NK-92 treated with Interleukin-12 subunit alpha and Interleukin-12 subunit beta, amount 100 ng/mL, for 24 hours (cell line): ENCODE data around the gene KANK4.

Experiments used
- DNase-seq: peaks from one replicate; lab custom pipeline; 2025; lab: John Stamatoyannopoulos, UW

Gene KANK4

DNA sequence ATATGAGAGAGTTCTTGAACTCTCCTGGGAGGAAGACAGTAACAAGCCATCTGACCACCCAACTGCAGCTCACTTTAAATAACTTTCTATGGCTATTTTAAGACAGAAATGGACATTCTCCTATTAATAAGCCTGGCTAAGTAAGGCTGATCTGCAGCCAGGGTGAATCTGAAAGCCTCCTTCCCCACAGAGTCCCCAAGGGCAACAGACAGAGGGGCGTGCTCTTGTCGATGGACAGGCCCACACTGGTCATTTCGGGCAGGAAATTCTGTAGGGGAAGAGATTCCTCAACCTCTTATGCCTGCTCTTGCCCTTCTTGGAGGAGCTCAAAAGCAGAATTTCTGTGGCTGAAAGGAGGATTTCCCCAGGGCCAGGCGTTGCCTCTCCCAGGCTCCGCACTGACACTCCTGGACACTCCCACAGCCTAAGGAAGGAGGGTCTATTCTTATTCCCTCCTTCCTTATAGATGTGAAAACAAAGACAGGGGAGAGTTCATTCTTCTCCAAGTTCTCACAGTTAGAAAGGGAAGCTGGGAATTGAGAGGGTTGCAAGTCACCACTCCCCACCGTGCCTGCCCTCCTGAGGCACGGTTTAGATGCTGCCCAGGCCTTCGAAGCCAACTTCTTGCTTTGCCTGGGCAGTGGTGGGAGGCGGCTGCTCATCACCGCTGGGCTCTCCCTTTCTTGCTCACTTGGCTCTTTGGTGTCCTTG lies 17.9 kb upstream of the KANK4 start:
- no peak for DNase-seq

DNA sequence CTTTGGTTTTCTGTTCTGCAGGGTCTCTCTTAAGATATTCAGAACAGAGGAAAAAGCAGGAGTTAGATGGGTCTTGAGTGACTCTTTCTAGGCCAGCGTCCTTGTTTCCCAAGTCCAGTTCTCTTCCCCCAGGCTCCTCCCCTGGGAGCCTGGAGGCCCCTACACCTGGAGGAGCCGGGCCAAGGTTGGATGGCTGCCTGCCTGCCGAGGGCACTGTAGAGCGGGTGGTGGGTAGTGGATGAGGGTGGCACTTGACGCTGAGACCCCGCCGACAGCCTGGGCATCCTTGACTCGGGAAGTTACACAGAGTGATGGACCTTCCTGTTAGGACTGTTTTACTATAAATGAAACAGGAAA lies 17.4 kb upstream of the KANK4 start:
- DNase-seq = no peak

DNA sequence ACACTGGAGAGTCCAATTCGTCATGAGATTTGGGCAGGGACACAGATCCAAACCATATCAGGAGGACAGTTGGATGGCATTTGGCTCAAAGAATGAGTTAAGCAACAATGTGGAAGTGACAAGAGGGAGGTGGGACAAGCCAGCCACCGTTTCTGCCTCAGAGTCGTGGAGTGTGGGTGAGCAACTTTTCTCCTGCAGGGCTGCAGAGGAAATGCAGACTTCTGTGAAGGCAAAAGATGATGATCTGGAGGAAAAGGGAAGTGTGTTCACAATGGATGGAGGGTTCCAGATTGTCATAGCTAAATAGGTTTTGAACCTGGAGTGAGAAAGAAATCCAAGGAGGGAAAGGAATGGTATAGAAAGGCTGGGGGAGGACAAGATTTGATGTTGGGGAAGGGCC lies 16.4 kb upstream of the KANK4 start:
- no peak for DNase-seq

DNA sequence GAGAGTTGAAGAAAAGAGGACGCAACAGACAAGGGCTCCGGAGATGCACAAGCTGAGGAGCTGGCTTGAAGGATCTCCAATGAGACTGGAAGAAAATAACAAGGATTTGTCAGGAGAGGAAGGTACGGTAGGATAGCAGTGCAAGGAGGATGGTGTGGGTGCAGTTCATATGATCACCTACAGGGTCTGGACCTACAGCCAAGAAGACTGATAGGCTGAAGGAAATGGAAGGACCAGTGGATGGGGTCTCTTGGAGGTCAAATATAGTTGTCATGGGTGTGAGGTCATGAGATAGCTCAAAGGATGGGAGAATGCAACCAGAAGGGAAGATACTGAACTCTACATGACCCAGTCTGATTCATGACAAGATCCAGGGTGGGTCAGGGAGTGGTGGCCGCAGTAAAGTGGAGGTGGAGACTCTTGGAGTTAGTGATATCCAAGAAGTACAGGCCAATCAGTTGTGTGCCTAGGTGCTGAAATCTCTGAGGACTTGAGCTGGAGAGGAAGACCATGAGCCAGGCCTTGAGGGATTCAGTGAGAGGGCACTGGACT lies 15.3 kb upstream of the KANK4 start:
- no peak for DNase-seq

DNA sequence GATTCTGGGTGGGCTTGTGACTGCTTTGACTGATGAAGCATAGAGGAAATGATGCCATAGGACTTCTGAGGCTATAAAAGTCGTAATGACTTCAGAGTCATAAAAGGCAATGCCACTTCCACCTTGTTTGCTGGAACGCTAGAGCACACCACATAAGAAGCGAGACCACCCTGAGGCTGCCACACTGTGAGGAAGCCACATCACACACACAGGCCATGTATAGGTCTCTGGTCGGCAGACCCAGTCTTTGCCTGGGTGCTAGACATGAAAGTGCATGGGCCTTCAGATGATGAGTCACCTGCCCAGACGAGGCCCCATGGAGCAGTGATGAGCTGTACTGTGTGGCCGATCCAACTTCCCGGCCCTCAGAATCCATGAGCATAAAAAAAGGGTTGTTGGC lies 14.2 kb upstream of the KANK4 start:
- DNase-seq = no peak

DNA sequence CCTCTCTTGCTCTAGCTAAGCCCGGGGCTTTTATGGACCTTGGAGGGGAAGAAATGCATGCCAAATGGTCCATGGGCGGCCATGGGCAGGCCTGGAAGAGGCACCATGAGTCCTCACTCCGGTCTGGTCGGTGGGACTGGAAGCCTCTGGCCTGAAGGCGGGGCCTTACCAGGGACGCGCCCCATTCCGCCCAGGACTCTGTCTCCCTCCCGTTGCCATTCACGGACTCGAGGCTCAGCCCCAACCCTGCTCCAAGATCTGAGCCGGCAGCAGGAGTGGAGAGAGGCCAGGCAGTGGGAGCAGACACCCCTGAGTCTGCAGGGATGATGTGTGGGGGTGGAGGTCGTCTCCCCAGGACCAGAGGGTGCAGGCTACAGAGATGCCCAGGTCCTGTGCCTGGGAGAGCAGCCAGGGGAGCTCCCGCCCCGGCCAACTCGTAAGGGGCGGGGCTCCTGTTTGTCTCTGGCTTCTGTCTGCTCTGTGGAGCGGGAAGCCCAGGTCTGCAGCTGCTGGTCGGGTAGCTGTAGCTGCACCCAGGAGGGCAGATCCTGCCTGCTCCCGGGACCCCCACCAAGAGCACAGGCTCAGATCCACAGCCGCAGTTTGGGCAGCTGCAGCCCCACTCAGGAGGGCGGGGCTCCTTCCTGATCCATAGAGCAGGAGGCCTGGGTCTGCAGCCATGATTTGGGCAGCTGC lies 8.3 kb upstream of the KANK4 start:
- no peak for DNase-seq

DNA sequence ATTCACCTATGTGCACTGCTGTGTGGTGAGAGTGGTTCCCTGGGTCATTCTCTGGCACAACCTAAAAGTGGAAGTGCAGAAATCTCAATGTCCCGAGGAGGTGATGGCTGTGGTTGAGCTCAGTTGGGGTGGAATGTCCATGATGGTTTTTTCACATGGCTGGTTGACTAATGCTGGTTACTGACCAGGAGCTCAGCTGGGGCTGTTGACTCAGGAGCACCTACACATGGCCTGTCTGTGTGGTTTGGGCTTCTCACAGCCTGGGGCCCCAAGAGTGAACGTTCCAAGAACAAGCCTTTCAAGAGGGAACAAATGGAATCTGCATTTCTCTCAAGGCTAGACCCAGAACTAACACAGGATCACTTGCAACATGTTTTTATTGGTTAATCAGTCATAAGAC lies 6.4 kb upstream of the KANK4 start:
- no peak for DNase-seq

DNA sequence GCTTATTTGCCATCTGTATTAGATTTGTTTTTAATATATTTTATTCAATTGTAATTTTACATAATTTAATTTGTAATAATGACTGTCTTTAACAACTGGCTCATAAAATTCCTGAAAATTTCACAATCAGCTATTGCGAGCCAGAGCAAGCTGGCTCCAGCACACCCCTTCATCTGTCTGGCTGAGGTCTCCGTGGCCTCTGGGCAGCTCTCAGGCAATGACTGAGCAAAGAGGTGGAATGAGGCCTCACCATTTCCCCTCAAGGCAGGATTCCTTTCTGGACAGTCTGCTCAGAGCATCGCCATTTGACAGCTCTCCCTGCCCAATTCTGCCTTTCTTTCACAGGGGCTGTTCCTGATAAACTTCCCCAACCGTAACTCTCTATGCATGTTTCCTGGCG lies 5.8 kb upstream of the KANK4 start:
- no peak for DNase-seq

DNA sequence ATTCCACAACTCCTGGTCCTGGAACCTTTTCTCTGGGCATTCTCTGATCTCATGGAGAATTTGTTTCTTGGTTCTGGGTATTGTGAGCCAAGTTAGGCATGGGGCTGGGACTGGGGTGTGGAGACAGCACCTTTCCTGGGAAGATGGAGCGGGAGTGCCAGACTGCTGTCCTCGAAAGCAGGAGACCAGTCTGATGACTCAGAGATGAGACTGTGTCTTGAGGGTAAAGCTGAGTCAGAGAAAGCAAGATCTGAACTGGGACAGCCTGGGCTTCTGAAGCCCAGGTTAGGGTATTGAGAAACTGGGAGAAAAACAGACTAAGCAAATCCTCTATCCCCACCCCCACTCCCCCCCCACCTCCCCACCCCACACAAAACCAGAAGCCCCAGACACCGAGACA lies 2.2 kb upstream of the KANK4 start:
- DNase-seq = no peak

DNA sequence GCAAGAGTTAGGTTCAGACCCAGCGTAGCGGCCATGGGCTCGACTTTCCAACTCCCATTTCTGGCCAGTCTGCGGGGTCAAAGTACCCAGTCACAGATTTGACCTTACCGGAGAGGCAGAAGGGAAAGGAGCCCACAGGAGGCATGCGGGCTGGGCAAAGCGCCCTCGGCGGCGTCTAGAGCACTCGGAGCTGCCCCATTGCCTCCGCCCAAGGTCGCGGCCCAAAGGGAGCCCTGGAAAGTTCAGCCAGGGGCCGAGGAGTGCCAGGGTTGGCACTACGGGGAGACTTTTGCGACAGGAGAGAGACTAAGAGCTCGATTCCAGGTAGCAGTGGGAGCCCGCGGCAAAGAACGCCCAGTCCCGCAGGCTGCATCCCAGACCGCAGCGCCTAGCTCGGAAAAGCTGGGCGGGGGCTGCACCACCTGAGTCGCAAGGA lies 896 bp downstream of the KANK4 start:
- no peak for DNase-seq

DNA sequence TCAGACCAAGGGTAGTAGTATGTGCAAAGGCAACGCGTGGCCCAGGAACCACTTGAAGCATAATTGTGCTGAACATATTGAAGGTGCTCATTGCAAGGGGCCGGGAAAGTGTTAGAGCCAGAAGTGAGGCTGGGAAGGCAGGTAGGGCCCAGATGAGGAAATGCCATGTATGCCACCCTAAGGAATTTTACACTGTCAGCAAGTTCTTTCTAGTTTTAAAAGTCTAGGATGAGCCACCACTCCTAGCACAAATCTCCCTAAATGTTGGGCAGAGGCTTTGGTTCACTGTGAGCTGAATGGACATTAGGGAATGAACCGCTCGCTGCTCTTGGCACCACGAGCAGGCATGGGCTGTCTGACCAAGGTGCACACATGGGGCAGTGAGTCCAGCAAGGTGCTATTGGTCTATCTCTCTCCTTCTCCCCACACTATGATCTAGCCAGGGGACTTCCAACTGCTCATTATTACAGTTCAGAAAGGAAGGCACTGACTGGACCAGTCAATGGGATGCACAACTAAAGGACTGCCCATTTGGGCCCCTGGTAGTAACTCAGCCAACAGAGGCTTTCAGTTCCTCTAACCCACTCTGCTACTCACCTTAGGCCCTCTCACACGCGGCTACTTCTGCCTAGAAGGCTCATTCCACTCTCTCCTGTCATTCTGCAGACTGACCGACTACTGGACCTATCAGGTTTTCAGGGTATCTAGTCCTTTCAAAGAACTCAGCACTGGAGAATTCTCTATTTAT lies 2.0 kb downstream of the KANK4 start:
- DNase-seq = no peak

DNA sequence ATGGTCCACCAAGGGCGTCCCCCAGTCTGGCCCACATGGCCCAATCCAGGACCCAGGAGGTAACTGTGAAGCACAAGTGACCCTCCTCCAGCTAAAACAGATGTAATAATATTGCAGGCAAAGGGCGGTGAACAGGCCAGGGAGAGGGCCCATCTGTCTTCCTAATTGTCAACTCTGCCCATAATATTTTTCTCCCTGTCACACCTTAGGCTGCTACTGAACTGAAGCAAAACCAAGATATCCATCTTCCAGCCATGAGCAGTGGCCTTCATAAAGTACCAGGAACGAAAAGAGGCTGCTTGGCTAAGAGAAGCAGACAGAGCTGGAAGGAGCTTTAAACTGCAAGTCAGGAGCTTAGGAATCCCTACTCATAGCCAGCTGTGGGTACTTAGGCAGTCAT lies 3.1 kb downstream of the KANK4 start:
- no peak for DNase-seq

DNA sequence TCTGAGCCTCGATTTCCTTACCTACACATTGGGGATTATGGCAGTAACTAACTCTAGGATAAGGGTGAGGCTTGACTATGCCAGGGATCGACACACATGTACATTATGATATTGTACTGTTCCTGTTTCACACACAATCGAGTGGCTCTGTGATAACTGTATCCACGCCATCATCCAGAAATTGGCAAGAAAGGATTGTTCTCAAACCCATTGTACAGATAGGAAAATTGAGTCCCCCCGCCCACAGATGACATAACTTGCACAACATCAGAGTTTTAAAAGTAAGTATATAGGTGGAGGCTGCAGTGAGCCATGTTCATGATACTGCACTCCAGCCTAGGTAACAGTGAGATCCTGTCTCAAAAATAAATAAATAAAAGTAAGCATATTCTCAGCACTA lies 3.8 kb downstream of the KANK4 start:
- DNase-seq = no peak

DNA sequence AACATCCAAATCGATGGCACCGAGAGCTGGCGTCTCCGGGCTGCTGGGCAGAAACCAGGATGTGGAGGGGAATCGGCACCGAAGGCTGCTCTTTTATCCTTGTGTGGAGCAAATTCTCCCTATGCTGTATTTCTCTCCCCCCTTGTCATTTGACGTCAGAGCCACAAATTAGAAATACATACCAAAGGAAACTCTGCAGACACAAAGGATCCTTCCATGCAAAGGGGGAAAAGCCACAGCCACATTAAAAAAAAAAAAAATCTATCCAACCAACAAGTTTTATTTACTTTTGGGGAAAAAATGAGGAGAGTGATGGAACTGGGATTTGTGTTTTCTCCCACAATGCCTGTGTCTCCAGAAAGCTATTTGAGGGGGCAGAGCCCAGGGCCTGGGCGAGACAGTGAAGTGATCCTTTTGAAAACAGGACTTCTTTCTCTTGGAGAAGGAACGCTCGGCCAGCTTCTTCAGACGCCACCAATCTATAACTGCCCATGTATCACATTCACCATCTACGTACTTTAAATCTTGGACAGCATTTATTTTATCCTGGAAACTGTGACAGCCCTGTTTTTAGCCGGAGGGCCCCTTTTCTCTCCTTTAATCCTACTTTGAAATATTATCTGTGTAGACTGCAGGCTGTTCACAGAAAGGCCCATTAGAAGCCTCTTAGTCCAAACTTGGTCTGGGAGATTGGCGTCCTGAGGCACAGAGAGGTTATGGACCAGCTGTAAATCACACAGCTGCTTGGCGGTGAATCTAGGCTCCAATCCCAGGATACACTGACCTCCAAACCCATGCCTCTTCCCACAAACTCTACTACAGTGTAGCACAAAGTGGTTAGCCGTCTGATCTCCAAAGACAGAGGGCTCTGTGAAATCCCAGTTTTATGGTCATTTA lies 4.5 kb downstream of the KANK4 start:
- DNase-seq = no peak

DNA sequence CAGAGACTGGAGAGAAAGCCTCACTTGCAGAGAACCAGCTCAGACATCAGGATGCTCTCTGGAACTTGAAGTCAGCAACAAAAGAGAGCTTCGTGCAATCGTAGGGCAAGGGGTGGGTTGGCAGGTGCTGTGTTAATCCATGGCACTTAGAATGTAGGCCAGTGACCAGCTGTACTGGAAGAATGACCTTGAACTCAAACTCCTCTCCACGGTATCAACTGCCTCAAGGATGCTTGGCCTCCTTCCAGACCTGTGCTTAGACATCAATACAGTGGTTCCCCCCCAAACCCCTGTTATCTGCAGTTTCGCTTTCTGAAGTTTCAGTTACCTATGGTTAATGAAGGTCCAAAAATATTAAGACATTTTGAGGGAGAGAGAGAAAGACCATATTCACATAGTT lies 6.5 kb downstream of the KANK4 start:
- no peak for DNase-seq

DNA sequence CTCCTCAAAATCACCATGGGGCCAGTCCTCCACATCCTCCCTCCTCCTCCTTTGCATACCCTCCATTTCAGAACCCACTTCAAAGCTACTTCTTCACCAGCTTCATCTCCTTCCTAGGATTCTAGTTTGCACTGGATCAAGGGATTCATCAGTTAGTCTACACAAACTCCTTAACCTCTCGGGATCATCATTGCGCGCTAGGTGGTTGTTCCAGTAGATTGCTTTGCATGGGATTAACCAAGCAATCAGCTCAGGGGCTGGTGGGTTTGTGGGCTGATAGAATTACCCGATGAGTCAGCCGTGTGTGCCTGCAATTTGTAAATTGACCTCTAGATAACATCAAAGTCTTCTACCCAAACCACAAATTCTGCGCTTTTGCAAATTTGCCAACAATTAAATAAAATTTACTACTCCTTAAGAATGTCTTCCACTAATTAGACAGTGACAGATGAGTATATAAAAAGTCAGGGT lies 7.7 kb downstream of the KANK4 start:
- DNase-seq = no peak

DNA sequence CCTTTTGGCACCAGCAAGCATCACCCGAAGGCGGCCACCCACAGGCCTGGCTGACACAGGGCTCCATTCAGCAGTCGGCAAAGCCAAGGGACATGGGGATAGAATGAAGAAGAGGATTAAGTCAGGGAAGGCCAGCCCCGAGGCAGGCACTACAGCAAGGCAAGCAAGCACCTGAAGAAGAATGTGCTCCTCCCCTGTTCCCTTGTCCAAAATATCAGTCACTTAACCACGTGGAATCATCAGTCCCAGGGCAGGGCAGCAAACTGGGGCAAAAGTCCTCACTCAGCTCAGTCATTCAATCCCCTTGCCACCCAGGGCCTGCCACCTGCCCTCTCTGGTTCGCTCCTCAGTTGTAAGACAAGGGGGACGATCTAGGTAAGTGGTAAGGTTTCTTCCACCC lies 9.3 kb downstream of the KANK4 start:
- DNase-seq = no peak

DNA sequence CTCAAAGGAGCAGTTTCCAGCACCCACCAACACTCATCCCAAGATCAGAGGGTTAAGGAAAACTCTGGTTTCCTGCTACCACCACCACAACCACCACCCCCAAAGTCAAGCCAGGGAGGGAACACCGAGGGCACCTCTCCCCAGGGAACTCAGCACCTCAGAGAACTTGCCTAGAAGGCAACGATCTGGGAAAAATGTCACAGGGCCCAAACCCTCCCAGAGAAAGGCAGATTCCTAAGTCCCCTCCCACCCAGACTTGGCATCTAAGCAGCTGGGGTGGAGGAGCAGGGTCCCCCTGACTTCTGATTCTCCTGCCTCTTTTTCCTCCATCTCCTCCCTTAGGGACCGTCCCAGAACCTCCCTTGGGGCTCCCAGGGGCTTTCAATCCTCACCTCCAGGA lies 10.6 kb downstream of the KANK4 start:
- DNase-seq = no peak

DNA sequence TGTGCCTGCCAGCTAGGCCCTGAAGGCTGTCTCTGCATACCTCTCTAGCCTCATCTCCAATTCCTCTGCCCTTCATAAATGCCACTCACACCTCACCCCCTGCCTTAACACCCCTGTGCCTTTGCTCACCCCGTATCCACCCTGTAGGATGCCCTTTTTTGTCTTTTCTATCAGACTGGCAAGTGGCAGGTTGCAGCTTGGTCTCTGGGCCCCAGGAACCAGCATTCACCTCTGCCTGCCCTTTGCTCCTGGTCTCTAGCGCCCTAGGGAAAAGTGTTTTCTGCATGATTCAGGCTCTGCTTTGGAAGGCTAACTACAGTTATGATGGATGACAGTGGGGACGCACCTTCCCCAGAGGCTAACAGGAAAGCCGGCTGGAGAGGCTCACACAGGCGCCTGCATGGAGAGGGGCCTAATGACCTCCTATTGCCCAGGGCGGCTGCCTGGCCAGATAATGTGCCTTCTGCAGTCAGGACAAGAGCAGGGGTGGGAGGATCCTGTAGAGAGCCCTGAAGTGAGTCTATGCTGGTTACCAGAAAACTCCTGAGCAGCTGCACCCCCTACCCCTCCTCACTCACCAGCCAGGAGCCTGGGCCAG lies 11.2 kb downstream of the KANK4 start:
- DNase-seq = no peak

DNA sequence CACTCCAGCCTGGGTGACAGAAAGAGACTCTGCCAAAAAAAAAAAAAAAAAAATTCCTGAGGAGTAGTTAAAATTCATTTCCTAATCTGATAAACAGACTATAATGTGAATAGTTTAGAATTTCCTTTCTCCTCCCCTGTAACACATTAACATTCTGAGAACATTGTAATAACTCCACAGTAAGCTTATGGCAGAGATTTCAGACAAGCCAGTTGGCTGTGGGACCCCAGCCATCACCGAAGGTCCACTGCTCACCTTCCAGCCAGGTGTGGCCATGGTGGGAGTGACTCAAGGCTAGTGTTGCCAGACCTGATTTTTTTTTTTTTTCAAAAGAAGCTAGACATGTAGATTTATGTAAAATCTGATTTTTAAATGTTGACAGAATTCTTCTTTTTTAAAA lies 11.8 kb downstream of the KANK4 start:
- DNase-seq = no peak

DNA sequence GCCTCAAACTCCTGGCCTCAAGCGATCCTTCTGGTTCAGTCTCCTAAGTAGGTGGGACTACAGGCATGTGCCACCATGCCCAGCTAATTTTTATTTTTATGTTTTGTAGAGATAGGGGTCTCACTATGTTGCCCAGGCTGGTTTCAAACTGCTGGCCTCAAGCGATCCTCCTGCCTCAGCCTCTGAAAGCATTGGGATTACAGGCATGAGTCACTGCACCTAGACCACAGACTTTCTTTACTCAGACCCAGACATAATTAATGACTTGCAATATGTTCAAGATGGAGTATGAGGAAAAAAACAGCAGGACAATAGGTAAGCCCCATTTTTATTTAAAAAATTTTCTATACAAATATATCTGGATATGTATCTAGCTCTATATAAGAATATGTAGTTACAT lies 13.2 kb downstream of the KANK4 start:
- no peak for DNase-seq

DNA sequence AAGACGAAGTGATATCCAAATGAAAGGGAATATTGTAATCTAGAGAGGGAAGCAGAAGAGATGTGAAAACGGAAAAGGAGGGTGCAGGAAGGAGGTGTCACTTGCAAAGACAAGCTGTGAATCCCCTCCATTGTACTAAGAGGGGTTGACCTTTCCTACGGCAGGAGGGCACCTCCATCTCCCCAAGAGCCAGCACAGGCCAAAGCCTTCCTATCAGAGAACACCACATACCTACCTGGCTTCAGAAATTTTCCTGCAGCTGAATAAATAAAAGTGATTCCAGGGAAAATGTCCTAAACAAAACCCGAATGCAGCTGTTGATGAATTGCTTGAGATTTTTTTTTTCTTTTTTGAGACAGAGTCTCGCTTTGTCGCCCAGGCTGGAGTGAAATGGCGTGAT lies 14.3 kb downstream of the KANK4 start:
- DNase-seq = no peak
